Measurements from ENCODE around the gene CACTIN. TPM values are rescaled to one million over a fixed set of nuclear protein-coding genes. Genes with fewer than 3 reads are reported as not detected.

Gene CACTIN
- total RNA-seq, 1 experiment from 2014 or later, result 25.1 TPM

DNA sequence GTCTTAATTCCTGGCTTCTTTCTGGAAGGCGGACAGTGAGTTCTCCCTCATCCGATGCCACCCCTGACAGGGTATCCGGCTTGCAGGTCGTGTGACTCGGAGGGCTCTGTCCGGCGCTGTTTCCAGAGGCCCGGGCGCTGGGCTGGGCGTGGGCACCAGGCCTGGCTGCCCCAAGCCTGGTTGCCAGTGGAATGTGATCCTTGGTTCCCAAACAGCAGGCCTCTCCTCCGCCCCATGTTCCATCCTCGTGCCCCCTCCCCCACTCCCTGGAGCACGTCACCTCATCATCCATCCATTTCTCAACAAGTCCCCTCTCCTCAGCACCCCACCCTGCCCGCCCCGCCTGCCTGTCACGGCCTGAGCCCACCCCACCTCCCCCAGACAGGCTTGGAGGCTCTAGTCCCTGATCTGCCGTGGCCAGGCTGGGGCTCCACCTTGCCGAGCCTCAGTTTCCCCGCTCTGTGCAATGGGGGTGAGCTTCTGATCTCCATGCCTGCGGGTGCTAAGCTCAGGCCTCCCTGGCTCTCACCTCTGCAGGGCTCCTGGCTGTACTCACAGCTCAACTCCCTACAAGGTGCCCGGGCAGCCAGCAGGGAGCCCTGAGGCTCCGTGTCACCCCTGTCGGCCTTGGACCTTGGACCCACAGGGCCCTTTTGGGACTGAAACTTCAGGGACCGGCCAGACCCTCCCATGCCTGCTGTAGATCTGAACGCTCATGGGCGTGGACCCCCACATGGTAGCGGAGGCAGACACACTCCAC, 22.2 kb downstream of the CACTIN start:
- Mint-ChIP-seq H3K9me3 (ENCODE audit: unreplicated experiment) (no peaks in the 10 kb centered on the region), H3K36me3 (ENCODE audit: insufficient read depth, unreplicated experiment) (no peaks in the 10 kb centered on the region), H3K4me3 (ENCODE audit: unreplicated experiment) (no peak overlapping the region), H3K27ac (ENCODE audit: low read depth, unreplicated experiment) (no peak overlapping the region), H3K4me1 (ENCODE audit: insufficient read depth, unreplicated experiment) (peaks cover 9% of the 10 kb centered on the region), H3K27me3 (ENCODE audit: insufficient read depth, unreplicated experiment) (no peaks in the 10 kb centered on the region)
- CTCF ChIA-PET, result no interaction called here
- POLR2A ChIA-PET, result no interaction called here
- no peak for DNase-seq (ENCODE audit: unreplicated experiment)
- TF ChIP-seq, protein P1, sequence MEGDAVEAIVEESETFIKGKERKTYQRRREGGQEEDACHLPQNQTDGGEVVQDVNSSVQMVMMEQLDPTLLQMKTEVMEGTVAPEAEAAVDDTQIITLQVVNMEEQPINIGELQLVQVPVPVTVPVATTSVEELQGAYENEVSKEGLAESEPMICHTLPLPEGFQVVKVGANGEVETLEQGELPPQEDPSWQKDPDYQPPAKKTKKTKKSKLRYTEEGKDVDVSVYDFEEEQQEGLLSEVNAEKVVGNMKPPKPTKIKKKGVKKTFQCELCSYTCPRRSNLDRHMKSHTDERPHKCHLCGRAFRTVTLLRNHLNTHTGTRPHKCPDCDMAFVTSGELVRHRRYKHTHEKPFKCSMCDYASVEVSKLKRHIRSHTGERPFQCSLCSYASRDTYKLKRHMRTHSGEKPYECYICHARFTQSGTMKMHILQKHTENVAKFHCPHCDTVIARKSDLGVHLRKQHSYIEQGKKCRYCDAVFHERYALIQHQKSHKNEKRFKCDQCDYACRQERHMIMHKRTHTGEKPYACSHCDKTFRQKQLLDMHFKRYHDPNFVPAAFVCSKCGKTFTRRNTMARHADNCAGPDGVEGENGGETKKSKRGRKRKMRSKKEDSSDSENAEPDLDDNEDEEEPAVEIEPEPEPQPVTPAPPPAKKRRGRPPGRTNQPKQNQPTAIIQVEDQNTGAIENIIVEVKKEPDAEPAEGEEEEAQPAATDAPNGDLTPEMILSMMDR (IDR thresholded peaks at IDR 0.05; ENCODE audit: unreplicated experiment), result no peak
- intact Hi-C loops (cut with micrococcal nuclease), result no loop called here
- no TSS peak for BruUV-seq (replicated peaks)

DNA sequence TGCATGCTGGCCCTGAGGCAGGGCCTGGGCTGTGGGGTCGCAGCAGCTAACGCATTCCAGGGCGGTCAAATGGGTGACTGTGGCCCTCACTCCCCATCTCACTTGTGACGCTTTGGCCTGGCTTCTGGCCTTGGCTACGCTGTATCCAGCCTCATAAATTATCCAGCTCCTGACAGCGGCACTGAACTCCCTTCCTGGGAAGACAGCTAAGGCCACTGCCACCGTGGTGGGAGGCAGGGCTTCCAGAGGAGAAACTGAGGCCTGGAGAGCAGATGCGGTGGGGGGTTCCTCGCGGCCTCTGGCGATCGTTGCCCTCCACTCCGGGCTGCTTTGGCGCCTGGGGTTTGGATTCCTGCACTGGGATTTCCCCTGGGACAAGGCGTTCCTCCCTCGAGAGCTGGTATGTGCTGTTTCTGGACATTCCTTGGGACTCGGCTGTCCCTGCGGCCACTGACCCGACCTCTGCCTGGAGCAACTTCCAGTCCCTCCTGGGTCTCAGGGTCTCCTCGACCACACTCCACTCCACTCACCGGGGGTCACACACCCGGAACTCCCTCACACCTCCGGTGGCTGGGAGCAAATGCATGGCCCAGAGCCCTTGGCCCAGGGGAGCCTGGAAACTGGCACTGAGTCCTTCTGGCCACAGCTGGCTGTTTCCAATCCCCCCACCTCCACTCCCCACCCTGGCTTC, 23.3 kb downstream of the CACTIN start:
- CTCF ChIA-PET, result no interaction called here

DNA sequence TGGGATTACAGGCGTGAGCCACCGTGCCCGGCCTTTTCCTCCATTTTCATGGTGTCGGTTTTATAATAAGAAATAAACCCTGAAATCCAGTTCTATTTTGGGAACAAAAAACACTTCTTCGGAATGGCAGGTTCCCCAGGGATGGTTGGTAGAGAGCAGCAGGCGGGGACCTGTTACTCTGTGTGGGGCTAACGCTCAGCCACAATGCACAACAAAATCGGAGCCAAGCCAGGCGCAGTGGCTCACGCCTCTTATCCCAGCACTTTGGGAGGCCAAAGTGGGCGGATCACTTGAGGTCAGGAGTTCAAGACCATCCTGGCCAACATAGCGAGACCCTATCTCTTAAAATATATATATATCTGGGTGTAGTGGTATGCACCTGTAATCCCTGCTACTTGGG, 25.6 kb downstream of the CACTIN start:
- no TSS peak for BruUV-seq (replicated peaks)
- Mint-ChIP-seq H3K4me1 (ENCODE audit: insufficient read depth, unreplicated experiment) (no peaks in the 10 kb centered on the region), H3K27me3 (ENCODE audit: insufficient read depth, unreplicated experiment) (no peaks in the 10 kb centered on the region), H3K36me3 (ENCODE audit: insufficient read depth, unreplicated experiment) (no peaks in the 10 kb centered on the region), H3K4me3 (ENCODE audit: unreplicated experiment) (no peak overlapping the region), H3K9me3 (ENCODE audit: unreplicated experiment) (no peaks in the 10 kb centered on the region), H3K27ac (ENCODE audit: low read depth, unreplicated experiment) (no peak overlapping the region)
- ChIA-PET POLR2A (interaction anchor here (0.6 kb wide), 1 partner anchor 60 kb away, joined by 3 read pairs; no protein-coding TSS in a partner anchor), CTCF (no interaction called here)
- TF ChIP-seq, protein P1 (IDR thresholded peaks at IDR 0.05; ENCODE audit: unreplicated experiment), result no peak
- intact Hi-C loops (cut with micrococcal nuclease), result no loop called here
- no peak for DNase-seq (ENCODE audit: unreplicated experiment)

More for the DNA sequence above, 23.3 kb downstream of the CACTIN start:
- no TSS peak for BruUV-seq (replicated peaks)
- no peak for DNase-seq (ENCODE audit: unreplicated experiment)
- POLR2A ChIA-PET, result interaction anchor here (0.5 kb wide), 1 partner anchor 1265 kb away, joined by 3 read pairs; no protein-coding TSS in a partner anchor
- no peaks in the 10 kb centered on the region for H3K9me3 Mint-ChIP-seq (ENCODE audit: unreplicated experiment)
- peaks cover 7% of the 10 kb centered on the region for H3K4me1 Mint-ChIP-seq (ENCODE audit: insufficient read depth, unreplicated experiment)
- no peaks in the 10 kb centered on the region for H3K36me3 Mint-ChIP-seq (ENCODE audit: insufficient read depth, unreplicated experiment)
- intact Hi-C loops (cut with micrococcal nuclease), result no loop called here
- H3K4me3 Mint-ChIP-seq (ENCODE audit: unreplicated experiment), result no peak overlapping the region
- H3K27ac Mint-ChIP-seq (ENCODE audit: low read depth, unreplicated experiment), result no peak overlapping the region
- H3K27me3 Mint-ChIP-seq (ENCODE audit: insufficient read depth, unreplicated experiment), result no peaks in the 10 kb centered on the region
- TF ChIP-seq, protein P1 (IDR thresholded peaks at IDR 0.05; ENCODE audit: unreplicated experiment), result no peak

DNA sequence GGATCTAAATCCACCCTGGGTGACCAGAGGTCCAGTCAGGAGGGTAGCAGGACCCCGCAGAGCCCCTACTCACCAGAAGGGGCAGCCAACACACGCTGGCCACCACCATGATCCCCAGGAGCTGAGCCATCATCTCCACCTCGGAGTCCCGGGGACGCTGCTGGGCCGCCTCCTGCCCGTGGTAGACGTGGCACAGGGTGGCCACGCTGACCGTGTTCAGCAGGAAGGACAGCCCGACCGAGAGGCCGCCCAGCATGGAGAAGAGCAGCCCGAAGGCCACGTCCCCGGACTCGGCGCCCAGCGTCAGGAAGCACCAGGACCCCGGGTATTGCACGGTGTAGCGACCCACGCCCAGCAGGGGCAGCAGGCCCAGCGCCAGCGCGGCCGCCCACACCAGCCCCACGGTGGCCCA, 26.8 kb downstream of the CACTIN start:
- CTCF ChIA-PET, result interaction anchor here (0.6 kb wide), 1 partner anchor 17 kb away, joined by 3 read pairs; no protein-coding TSS in a partner anchor
- Mint-ChIP-seq H3K9me3 (ENCODE audit: unreplicated experiment) (no peaks in the 10 kb centered on the region), H3K4me3 (ENCODE audit: unreplicated experiment) (no peak overlapping the region), H3K27ac (ENCODE audit: low read depth, unreplicated experiment) (no peak overlapping the region), H3K27me3 (ENCODE audit: insufficient read depth, unreplicated experiment) (no peaks in the 10 kb centered on the region), H3K4me1 (ENCODE audit: insufficient read depth, unreplicated experiment) (no peaks in the 10 kb centered on the region), H3K36me3 (ENCODE audit: insufficient read depth, unreplicated experiment) (no peaks in the 10 kb centered on the region)
- no peak for DNase-seq (ENCODE audit: unreplicated experiment)
- intact Hi-C loops (cut with micrococcal nuclease), result no loop called here
- POLR2A ChIA-PET, result no interaction called here
- TF ChIP-seq, protein P1 (IDR thresholded peaks at IDR 0.05; ENCODE audit: unreplicated experiment), result no peak
- no TSS peak for BruUV-seq (replicated peaks)
